Liver (tissue), 9 donors: ENCODE measurements around the gene TBC1D14. TPM values are rescaled to one million over a fixed set of nuclear protein-coding genes. Genes with fewer than 3 reads are reported as not detected.

Experiments used
- DNase-seq: peaks from one replicate; pipeline ENCODE4 v3.0.0-alpha.2; 2017; ENCODE audit warnings: low spot score
- H3K27ac ChIP-seq, 2 donors: one replicate each; pipeline ENCODE4 v1.7.0; 2013; ENCODE audit warnings: inconsistent platforms in 2 of 2, low read length in 2 of 2, control low read depth in 1 of 2, low read depth in 1 of 2, mild to moderate bottlenecking in 1 of 2
- H3K27me3 ChIP-seq, 4 donors: one replicate each; pipeline versions ENCODE4 v1.6.1 to v1.7.0; 2013; ENCODE audit warnings: low read length in 3 of 4, inconsistent platforms in 1 of 4, mild to moderate bottlenecking in 1 of 4, moderate library complexity in 1 of 4; ENCODE audit not compliant: control insufficient read depth in 4 of 4, insufficient read depth in 4 of 4
- H3K36me3 ChIP-seq, 4 donors: one replicate each; pipeline versions ENCODE4 v1.6.1 to v1.7.0; 2013; ENCODE audit warnings: low read length in 3 of 4, mild to moderate bottlenecking in 3 of 4, low read depth in 1 of 4, moderate library complexity in 1 of 4; ENCODE audit not compliant: control insufficient read depth in 4 of 4, insufficient read depth in 3 of 4
- H3K4me1 ChIP-seq, 4 donors: one replicate each; pipeline versions ENCODE4 v1.6.1 to v1.7.0; 2013; ENCODE audit warnings: low read length in 3 of 4, mild to moderate bottlenecking in 3 of 4, moderate library complexity in 1 of 4; ENCODE audit not compliant: control insufficient read depth in 4 of 4, insufficient read depth in 4 of 4
- H3K4me3 ChIP-seq, 3 donors: one replicate each; pipeline versions ENCODE4 v1.6.1 to v1.7.0; 2013; ENCODE audit warnings: low read length in 3 of 3, control low read depth in 1 of 3, low read depth in 1 of 3, mild to moderate bottlenecking in 1 of 3
- H3K9ac ChIP-seq, 2 donors: one replicate each; pipeline ENCODE4 v1.7.0; 2013; ENCODE audit warnings: low read length in 2 of 2, mild to moderate bottlenecking in 2 of 2, moderate library complexity in 2 of 2, control low read depth in 1 of 2, low read depth in 1 of 2
- H3K9me3 ChIP-seq, 4 donors: one replicate each; pipeline versions ENCODE4 v1.6.1 to v1.7.0; 2013; ENCODE audit warnings: low read length in 3 of 4; ENCODE audit not compliant: control insufficient read depth in 4 of 4
- ATF3 ChIP-seq: IDR thresholded peaks from 2 replicates; pipeline ENCODE4 v1.6.1; 2016; ENCODE audit warnings: antibody characterized with exemption
- FOXA1 ChIP-seq: IDR thresholded peaks from 2 replicates; pipeline ENCODE4 v1.6.1; 2016; ENCODE audit warnings: antibody characterized with exemption
- FOXA2 ChIP-seq: IDR thresholded peaks from 2 replicates; pipeline ENCODE4 v1.6.1; 2016; ENCODE audit warnings: antibody characterized with exemption
- GABPA ChIP-seq, 2 donors: IDR thresholded peaks in 1 of 2; conservative IDR thresholded peaks in 1 of 2; 2 replicates each; pipeline ENCODE4 v1.6.1; 2016; ENCODE audit warnings: antibody characterized with exemption in 2 of 2, mild to moderate bottlenecking in 1 of 2, moderate library complexity in 1 of 2
- HNF4A ChIP-seq, 2 donors: conservative IDR thresholded peaks; 2 replicates each; pipeline ENCODE4 v1.6.1; 2016; ENCODE audit warnings: antibody characterized with exemption in 2 of 2, mild to moderate bottlenecking in 2 of 2
- HNF4G ChIP-seq: IDR thresholded peaks from 2 replicates; pipeline ENCODE4 v1.6.1; 2016; ENCODE audit warnings: antibody characterized with exemption
- JUND ChIP-seq, 2 donors: IDR thresholded peaks; 2 replicates each; pipeline ENCODE4 v1.6.1; 2016; ENCODE audit warnings: antibody characterized with exemption in 2 of 2
- MAX ChIP-seq: IDR thresholded peaks from 2 replicates; pipeline ENCODE4 v1.6.1; 2016; ENCODE audit warnings: antibody characterized with exemption
- NR2F2 ChIP-seq: IDR thresholded peaks from 2 replicates; pipeline ENCODE4 v1.6.1; 2016; ENCODE audit warnings: antibody characterized with exemption
- RAD21 ChIP-seq, 2 donors: IDR thresholded peaks; 2 replicates each; pipeline ENCODE4 v1.6.1; 2016; ENCODE audit warnings: antibody characterized with exemption in 2 of 2, mild to moderate bottlenecking in 2 of 2
- RXRA ChIP-seq, 2 donors: IDR thresholded peaks; 2 replicates each; pipeline ENCODE4 v1.6.1; 2017 to 2018; ENCODE audit warnings: antibody characterized with exemption in 2 of 2, mild to moderate bottlenecking in 1 of 2
- SP1 ChIP-seq: IDR thresholded peaks from 2 replicates; pipeline ENCODE4 v1.6.1; 2018; ENCODE audit warnings: antibody characterized with exemption, mild to moderate bottlenecking
- TAF1 ChIP-seq: conservative IDR thresholded peaks from 2 replicates; pipeline ENCODE4 v1.6.1; 2016; ENCODE audit warnings: antibody characterized with exemption, mild to moderate bottlenecking
- YY1 ChIP-seq: IDR thresholded peaks from 2 replicates; pipeline ENCODE4 v1.6.1; 2016; ENCODE audit warnings: antibody characterized with exemption, mild to moderate bottlenecking
- WGBS: extraction: QIAGEN DNeasy Blood & Tissue Kit; methylation state at CpG from one replicate; pipeline ENCODE4 v1.1.7; 2013; 5-methylcytosine and 5-hydroxymethylcytosine counted together
- polyA plus RNA-seq, 2 donors: library from polyadenylated mRNA; stranded (reverse) in 1 of 2; unstranded in 1 of 2; fragments of 200-250 nt in 1 of 2; fragments of >200 nt in 1 of 2; fragmentation: Nextera tagmentation in 1 of 2; extraction: Ambion mirVana in 1 of 2; gene quantifications; one replicate each; pipeline versions ENCODE4 v1.2.1 to v1.2.3, GENCODE V29; 2013 to 2015
- total RNA-seq, 2 donors: library from RNA; depleted of rRNA; stranded (reverse); fragments of >200 nt; gene quantifications; one replicate each; pipeline ENCODE4 v1.2.3, GENCODE V29; 2014
- TF ChIP-seq, protein P1 (sequence below): fragments of 150-350 bp; IDR thresholded peaks from 2 replicates; pipeline ENCODE4 v1.5.1; 2017; ENCODE audit warnings: improper control_type of control experiment, low read depth, low read length; ENCODE audit not compliant: missing input control
- TF ChIP-seq, protein P2 (sequence below): IDR thresholded peaks from 2 replicates; pipeline ENCODE4 v1.6.1; 2016; ENCODE audit warnings: antibody characterized with exemption, mild to moderate bottlenecking
- TF ChIP-seq, protein P3 (sequence below): IDR thresholded peaks from 2 replicates; pipeline ENCODE4 v1.6.1; 2016; ENCODE audit warnings: antibody characterized with exemption
- donor health status: healthy.
- donor health status: healthy.
- donor health status: healthy.
- donor health status: healthy.
- donor health status: healthy.

TBC1D14 gene
- total and polyA plus RNA-seq, 4 donors: 10.0 to 45.2 (median 22.7) TPM

- Histone ChIP-seq H3K36me3 (no peaks in the 10 kb centered on the region), H3K27ac (no peak overlapping the region), H3K27me3 (no peaks in the 10 kb centered on the region), H3K4me1 (peaks cover 0 to 13% (median 7%) of the 10 kb centered on the region in 4 donors), H3K9ac (no peak overlapping the region), H3K9me3 (no peaks in the 10 kb centered on the region), H3K4me3 (no peak overlapping the region)
- 96% methylated on average over 12 of the region's 12 CpGs for whole genome bisulfite sequencing
- DNase-seq: no peak
- TF ChIP-seq FOXA2 (no peak), NR2F2 (no peak), FOXA1 (no peak), TAF1 (no peak), SP1 (no peak), HNF4G (no peak), HNF4A (conservative IDR thresholded peaks at IDR 0.05) (no peak), YY1 (no peak), MAX (no peak), ATF3 (no peak), JUND (IDR thresholded peaks at IDR 0.05) (no peak), RXRA (IDR thresholded peaks at IDR 0.05) (no peak), RAD21 (IDR thresholded peaks at IDR 0.05) (no peak), GABPA (IDR thresholded peaks at IDR 0.05 in 1 of 2, conservative IDR thresholded peaks at IDR 0.05 in 1 of 2) (no peak)
- TF ChIP-seq, protein P1, sequence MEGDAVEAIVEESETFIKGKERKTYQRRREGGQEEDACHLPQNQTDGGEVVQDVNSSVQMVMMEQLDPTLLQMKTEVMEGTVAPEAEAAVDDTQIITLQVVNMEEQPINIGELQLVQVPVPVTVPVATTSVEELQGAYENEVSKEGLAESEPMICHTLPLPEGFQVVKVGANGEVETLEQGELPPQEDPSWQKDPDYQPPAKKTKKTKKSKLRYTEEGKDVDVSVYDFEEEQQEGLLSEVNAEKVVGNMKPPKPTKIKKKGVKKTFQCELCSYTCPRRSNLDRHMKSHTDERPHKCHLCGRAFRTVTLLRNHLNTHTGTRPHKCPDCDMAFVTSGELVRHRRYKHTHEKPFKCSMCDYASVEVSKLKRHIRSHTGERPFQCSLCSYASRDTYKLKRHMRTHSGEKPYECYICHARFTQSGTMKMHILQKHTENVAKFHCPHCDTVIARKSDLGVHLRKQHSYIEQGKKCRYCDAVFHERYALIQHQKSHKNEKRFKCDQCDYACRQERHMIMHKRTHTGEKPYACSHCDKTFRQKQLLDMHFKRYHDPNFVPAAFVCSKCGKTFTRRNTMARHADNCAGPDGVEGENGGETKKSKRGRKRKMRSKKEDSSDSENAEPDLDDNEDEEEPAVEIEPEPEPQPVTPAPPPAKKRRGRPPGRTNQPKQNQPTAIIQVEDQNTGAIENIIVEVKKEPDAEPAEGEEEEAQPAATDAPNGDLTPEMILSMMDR: no peak
- TF ChIP-seq, protein P2, sequence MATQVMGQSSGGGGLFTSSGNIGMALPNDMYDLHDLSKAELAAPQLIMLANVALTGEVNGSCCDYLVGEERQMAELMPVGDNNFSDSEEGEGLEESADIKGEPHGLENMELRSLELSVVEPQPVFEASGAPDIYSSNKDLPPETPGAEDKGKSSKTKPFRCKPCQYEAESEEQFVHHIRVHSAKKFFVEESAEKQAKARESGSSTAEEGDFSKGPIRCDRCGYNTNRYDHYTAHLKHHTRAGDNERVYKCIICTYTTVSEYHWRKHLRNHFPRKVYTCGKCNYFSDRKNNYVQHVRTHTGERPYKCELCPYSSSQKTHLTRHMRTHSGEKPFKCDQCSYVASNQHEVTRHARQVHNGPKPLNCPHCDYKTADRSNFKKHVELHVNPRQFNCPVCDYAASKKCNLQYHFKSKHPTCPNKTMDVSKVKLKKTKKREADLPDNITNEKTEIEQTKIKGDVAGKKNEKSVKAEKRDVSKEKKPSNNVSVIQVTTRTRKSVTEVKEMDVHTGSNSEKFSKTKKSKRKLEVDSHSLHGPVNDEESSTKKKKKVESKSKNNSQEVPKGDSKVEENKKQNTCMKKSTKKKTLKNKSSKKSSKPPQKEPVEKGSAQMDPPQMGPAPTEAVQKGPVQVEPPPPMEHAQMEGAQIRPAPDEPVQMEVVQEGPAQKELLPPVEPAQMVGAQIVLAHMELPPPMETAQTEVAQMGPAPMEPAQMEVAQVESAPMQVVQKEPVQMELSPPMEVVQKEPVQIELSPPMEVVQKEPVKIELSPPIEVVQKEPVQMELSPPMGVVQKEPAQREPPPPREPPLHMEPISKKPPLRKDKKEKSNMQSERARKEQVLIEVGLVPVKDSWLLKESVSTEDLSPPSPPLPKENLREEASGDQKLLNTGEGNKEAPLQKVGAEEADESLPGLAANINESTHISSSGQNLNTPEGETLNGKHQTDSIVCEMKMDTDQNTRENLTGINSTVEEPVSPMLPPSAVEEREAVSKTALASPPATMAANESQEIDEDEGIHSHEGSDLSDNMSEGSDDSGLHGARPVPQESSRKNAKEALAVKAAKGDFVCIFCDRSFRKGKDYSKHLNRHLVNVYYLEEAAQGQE: no peak
- TF ChIP-seq, protein P3, sequence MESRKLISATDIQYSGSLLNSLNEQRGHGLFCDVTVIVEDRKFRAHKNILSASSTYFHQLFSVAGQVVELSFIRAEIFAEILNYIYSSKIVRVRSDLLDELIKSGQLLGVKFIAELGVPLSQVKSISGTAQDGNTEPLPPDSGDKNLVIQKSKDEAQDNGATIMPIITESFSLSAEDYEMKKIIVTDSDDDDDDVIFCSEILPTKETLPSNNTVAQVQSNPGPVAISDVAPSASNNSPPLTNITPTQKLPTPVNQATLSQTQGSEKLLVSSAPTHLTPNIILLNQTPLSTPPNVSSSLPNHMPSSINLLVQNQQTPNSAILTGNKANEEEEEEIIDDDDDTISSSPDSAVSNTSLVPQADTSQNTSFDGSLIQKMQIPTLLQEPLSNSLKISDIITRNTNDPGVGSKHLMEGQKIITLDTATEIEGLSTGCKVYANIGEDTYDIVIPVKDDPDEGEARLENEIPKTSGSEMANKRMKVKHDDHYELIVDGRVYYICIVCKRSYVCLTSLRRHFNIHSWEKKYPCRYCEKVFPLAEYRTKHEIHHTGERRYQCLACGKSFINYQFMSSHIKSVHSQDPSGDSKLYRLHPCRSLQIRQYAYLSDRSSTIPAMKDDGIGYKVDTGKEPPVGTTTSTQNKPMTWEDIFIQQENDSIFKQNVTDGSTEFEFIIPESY: no peak
These were observed 8.7 kb upstream of the TBC1D14 start for GRCh38 chr4:6900956-6901355.
